NCI-H1417 treated with DMSO at 0.1 percent for 48 hours (cell line): Measurements from ENCODE around the gene UBASH3B.
A peak's percentile ranks its signal among the peaks of the same experiment; 100 is the strongest.
"Not testable (repeated sequence)": the region's sequence is repeated elsewhere in the genome, so short reads cannot be mapped to it uniquely, and the experiment has no call there.

Experiments used
- DNase-seq: peaks from one replicate; lab custom pipeline; 2025; lab: John Stamatoyannopoulos, UW

UBASH3B gene

GRCh38 chr11:122852074-122852795 lies 196.7 kb downstream of the UBASH3B start:
- DNase-seq, result no peak

- DNase-seq, result no peak
These were observed 197.3 kb downstream of the UBASH3B start for GRCh38 chr11:122852796-122853160.

GRCh38 chr11:122853261-122853660 lies 197.7 kb downstream of the UBASH3B start:
- no peak for DNase-seq

GRCh38 chr11:122853971-122854446 lies 198.5 kb downstream of the UBASH3B start:
- DNase-seq, result peak; percentile 18

GRCh38 chr11:122861631-122862030 lies 206.1 kb downstream of the UBASH3B start:
- no peak for DNase-seq

GRCh38 chr11:122862091-122862490 lies 206.6 kb downstream of the UBASH3B start:
- no peak for DNase-seq

- DNase-seq, result not testable (repeated sequence)
These were observed 207.6 kb downstream of the UBASH3B start for GRCh38 chr11:122863154-122863553.

- no peak for DNase-seq
These were observed 208.3 kb downstream of the UBASH3B start for GRCh38 chr11:122863704-122864326.
